WI38 (cell line): ENCODE data around the gene ITPR1.

Source experiments
- H3K4me3 ChIP-seq: 2 replicates; pipeline ENCODE4 v1.5.1; 2011; ENCODE audit warnings: low read depth, mild to moderate bottlenecking, control low read depth, low read length
- TF ChIP-seq, protein P1 (sequence below): IDR thresholded peaks from 2 replicates; pipeline ENCODE4 v1.5.1; 2012; ENCODE audit warnings: low read depth, mild to moderate bottlenecking, control low read depth, low read length

Gene ITPR1

DNA sequence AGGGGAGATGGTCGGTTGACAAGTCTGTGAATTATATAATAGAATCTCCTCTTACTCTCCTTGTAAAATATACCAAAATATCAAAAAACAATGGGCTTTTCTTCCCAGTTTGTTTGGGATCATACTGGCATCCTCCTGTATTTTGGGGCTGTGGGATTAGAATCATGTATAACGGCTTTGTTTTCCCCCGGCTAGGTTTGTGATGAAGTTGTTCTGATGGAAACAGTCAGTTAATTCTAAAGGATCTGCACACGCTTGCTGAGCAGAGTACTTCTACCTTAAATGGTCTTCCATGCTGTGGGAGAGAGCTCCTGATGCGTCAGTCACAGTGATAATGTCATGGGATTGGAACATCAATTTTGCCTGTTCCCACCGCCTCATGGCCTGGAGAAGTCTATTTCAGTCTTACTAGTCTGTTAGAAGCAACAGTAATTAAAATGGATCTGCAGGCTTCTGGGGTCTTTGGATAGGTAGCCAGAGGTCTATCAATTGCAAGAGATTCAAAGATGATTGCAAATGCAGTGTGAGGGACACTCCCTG is 81.3 kb downstream of the ITPR1 start:
- TF ChIP-seq, protein P1, sequence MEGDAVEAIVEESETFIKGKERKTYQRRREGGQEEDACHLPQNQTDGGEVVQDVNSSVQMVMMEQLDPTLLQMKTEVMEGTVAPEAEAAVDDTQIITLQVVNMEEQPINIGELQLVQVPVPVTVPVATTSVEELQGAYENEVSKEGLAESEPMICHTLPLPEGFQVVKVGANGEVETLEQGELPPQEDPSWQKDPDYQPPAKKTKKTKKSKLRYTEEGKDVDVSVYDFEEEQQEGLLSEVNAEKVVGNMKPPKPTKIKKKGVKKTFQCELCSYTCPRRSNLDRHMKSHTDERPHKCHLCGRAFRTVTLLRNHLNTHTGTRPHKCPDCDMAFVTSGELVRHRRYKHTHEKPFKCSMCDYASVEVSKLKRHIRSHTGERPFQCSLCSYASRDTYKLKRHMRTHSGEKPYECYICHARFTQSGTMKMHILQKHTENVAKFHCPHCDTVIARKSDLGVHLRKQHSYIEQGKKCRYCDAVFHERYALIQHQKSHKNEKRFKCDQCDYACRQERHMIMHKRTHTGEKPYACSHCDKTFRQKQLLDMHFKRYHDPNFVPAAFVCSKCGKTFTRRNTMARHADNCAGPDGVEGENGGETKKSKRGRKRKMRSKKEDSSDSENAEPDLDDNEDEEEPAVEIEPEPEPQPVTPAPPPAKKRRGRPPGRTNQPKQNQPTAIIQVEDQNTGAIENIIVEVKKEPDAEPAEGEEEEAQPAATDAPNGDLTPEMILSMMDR: no peak
- no peak overlapping the region for H3K4me3 ChIP-seq

DNA sequence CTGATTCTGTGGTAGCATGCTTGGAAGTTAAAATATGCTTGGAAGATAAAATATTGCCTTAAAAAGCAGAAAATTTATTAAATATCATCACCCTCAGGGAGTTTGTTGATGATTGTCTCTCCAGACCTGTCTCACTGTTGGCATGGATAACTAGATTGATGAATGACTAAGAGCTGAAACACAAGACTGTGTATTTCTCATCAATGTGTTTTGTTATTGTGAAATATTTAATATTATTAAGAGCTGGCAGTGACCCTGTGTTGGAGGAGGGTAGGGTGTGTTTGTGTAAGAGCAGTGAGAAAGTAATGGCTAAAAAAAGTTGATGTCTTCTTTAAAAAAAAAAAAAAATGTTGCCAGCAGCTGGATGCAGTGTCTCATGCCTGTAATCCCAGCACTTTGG is 82.2 kb downstream of the ITPR1 start:
- H3K4me3 ChIP-seq: no peak overlapping the region
- TF ChIP-seq, protein P1: no peak

DNA sequence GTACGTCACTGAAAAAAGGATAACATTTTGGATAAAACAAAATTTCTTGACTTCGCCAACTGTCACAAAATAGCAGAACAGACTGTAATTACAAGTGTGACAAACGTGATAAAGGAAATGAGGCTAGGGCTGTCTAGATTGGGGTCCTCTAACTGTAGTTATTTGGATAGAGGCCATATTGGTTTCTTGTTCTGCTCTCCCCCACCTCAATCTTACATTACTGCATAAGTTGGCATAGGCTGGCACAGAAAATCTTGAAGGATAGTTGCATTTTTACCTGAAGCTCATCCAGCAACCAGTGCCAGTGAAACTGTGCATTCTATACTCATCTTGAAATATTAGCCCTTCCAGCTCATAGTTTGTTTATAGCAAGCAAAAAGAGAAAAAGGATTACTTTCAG is 84.6 kb downstream of the ITPR1 start:
- TF ChIP-seq, protein P1: no peak
- no peak overlapping the region for H3K4me3 ChIP-seq

DNA sequence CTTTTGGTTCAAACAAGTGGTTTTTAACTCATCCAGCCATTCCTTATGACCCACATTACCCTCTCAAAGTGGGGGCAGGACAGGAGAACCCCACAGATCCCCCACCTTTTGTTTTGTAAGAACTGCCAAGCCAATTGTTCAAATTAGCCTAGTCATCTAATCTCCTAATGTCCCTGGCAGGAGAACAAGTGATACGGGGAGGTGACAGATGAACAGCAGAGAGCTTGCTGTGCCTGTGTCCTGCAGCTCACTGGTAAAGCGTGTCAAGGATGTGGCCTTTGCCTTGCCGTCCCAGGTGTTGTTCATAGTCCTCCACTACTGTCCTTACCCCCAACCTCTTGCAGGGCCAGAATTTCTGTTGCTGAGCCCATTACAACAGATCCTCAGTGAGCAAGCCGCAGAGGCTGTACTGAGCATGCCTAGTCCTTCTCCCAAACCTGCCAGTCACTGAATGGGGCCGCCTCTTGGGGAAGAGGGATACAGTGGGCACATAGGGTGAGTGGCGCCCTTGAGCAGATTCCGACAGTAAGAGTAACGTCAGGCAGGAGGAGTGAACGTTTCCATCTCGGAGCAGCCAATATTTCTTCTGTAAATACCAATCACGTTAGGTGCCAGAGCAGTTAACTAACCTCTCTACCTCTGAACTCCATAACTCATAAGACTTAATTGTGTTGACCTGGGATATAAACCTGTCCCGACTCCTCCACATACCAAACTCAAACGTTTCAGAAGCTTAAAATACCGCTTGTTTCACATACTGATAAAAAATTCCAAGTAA is 87.4 kb downstream of the ITPR1 start:
- H3K4me3 ChIP-seq: no peak overlapping the region
- TF ChIP-seq, protein P1: no peak

DNA sequence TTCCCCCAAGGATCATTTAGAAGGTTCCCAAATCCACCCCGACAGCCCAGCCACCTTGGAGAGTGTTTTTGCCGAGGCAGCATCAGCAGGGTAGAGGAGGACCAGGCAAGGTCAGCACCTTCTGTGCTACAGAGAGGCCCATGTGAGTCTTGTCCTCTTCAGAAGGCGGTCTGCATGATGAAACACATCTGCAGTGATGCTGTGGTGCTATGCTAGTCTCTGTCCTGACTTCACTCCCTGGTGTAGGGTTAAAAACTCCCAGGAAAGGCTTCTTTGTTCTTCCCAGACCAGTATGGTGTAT is 87.9 kb downstream of the ITPR1 start:
- H3K4me3 ChIP-seq: no peak overlapping the region
- TF ChIP-seq, protein P1: no peak

DNA sequence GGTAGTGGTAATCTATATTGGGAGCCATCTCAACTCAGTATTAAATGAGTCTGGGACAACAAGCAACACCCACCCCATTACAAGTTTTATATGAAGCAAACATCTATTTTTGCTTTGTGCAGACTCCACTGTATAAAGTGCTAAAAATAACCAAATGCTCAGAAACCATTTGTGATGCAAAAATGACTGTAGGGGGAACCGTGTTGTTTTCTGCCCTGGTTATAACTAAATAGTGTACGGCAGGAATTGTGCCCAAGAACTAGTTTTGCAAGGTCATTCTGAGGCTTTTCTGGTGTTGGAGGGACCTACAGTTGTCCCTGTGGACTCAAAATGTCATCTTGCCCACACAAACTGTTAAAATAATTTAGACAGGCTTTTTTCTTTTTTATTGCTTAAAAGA is 88.3 kb downstream of the ITPR1 start:
- TF ChIP-seq, protein P1: no peak
- no peak overlapping the region for H3K4me3 ChIP-seq

DNA sequence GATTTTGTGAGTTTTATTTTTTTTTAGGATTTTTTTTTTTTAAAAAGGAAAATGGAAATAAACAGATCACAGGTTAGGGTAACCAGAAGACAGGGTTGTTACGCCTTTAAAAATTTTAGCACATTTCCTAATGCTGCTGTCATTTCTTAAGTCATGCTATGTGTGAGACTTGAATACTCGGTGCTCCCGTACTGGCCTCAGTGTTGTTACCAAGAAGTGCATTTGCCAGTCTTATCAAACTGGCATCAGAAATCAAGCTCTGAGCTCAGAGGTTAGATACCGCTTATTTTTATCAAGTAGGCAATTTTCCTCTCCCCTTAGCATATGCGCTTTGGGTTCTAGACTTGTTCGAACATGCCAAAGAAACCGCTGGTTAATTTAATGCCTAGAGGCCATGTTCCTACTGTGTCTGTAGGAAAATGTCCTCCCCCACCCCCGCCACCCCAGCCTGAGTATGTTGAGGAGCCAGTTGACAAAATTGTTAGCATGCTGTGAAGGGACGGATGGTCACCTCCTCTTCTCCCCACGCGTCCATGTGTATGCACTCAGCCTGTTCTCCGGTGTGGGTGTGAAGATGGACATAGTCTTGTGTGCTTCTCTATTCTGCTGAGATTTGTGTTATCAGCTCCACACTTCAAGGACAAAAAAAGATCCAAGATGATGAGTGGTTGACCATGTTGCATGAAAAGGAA is 88.9 kb downstream of the ITPR1 start:
- TF ChIP-seq, protein P1: no peak
- no peak overlapping the region for H3K4me3 ChIP-seq
